Endodermal cell (in vitro differentiated cells): ENCODE data around the gene RGS6. TPM values are rescaled to one million over a fixed set of nuclear protein-coding genes. Genes with fewer than 3 reads are reported as not detected.

Source experiments
- DNase-seq: peaks from one replicate; pipeline ENCODE4 v3.0.0-alpha.2; 2017
- H3K27ac ChIP-seq: 2 replicates; pipeline ENCODE4 v1.5.1; 2013; ENCODE audit warnings: mild to moderate bottlenecking, low read depth, low read length, moderate library complexity
- H3K27me3 ChIP-seq: 2 replicates; pipeline ENCODE4 v1.6.1; 2013; ENCODE audit warnings: mild to moderate bottlenecking, low read length, moderate library complexity; ENCODE audit not compliant: insufficient read depth, control insufficient read depth, poor library complexity, severe bottlenecking
- H3K36me3 ChIP-seq: 2 replicates; pipeline ENCODE4 v1.7.0; 2013; ENCODE audit warnings: mild to moderate bottlenecking, low read length, moderate library complexity; ENCODE audit not compliant: control insufficient read depth, insufficient read depth
- H3K4me1 ChIP-seq: one replicate; pipeline ENCODE4 v1.7.0; 2013; ENCODE audit warnings: low read length; ENCODE audit not compliant: control insufficient read depth, insufficient read depth
- H3K4me3 ChIP-seq: 2 replicates; pipeline ENCODE4 v1.5.1; 2013; ENCODE audit warnings: mild to moderate bottlenecking, low read length, moderate library complexity
- H3K9ac ChIP-seq: 2 replicates; pipeline ENCODE4 v1.6.1; 2013; ENCODE audit warnings: mild to moderate bottlenecking, low read length, moderate library complexity; ENCODE audit not compliant: poor library complexity, severe bottlenecking; ENCODE audit errors: extremely low read depth
- H3K9me3 ChIP-seq: 2 replicates; pipeline ENCODE4 v1.6.1; 2013; ENCODE audit warnings: mild to moderate bottlenecking, low read length, moderate library complexity; ENCODE audit not compliant: control insufficient read depth
- H3K27ac Mint-ChIP-seq: 2 replicates; pipeline ENCODE4 v1.8.0; 2020; ENCODE audit warnings: mixed read lengths
- H3K27me3 Mint-ChIP-seq: 2 replicates; pipeline ENCODE4 v1.8.0; 2021; ENCODE audit warnings: mild to moderate bottlenecking, mixed read lengths; ENCODE audit not compliant: insufficient read depth
- H3K36me3 Mint-ChIP-seq: 2 replicates; pipeline ENCODE4 v1.8.0; 2020; ENCODE audit warnings: low read depth, mixed read lengths
- H3K4me1 Mint-ChIP-seq: 2 replicates; pipeline ENCODE4 v1.8.0; 2020; ENCODE audit warnings: mixed read lengths
- H3K4me3 Mint-ChIP-seq: 2 replicates; pipeline ENCODE4 v1.8.0; 2020; ENCODE audit warnings: mild to moderate bottlenecking, moderate library complexity, mixed read lengths
- H3K9me3 Mint-ChIP-seq: 2 replicates; pipeline ENCODE4 v1.8.0; 2020; ENCODE audit warnings: mild to moderate bottlenecking, mixed read lengths
- WGBS, 2 experiments: methylation state at CpG; one replicate each; pipeline versions ENCODE4 v1.1.5 to v1.1.7; 2013; ENCODE audit warnings: missing lambda C conversion rate in 2 of 2, mixed read lengths in 1 of 2; ENCODE audit not compliant: insufficient coverage in 1 of 2, insufficient read length in 1 of 2; 5-methylcytosine and 5-hydroxymethylcytosine counted together
- total RNA-seq, 2 donors: library from RNA; stranded (reverse); fragmentation: NEBNext Ultra II Directional in 1 of 2; extraction: Animal tissue kit (Norgen Biotek cat#: 25700) in 1 of 2; gene quantifications; 2 replicates in 1 of 2; 3 replicates in 1 of 2; pipeline ENCODE4 v1.2.1, GENCODE V29; 2021
- TF ChIP-seq, protein P1 (sequence below): fragments of 200-600 bp; sonication (generic); conservative IDR thresholded peaks from 2 replicates; pipeline ENCODE4 v1.5.0; 2021; ENCODE audit warnings: antibody characterized with exemption, mild to moderate bottlenecking

The RGS6 gene
- total RNA-seq, 2 donors from 2014 or later = 10.1 to 16.3 TPM

GRCh38 chr14:72336311-72336980, 404.2 kb downstream of the RGS6 start:
- Histone ChIP-seq H3K4me1 (peaks cover 13% of the 10 kb centered on the region), H3K27me3 (no peaks in the 10 kb centered on the region), H3K4me3 (no peak overlapping the region), H3K27ac (no peak overlapping the region), H3K36me3 (no peaks in the 10 kb centered on the region), H3K9me3 (peaks cover 32% of the 10 kb centered on the region), H3K9ac (no peak overlapping the region)
- Mint-ChIP-seq H3K9me3 (peaks cover 26% of the 10 kb centered on the region), H3K4me1 (peaks cover 44% of the 10 kb centered on the region), H3K36me3 (peaks cover 2% of the 10 kb centered on the region), H3K27me3 (peaks cover 7% of the 10 kb centered on the region), H3K27ac (no peak overlapping the region), H3K4me3 (no peak overlapping the region)
- 94 to 95% methylated on average over 4 of the region's 4 CpGs for WGBS, 2 experiments
- TF ChIP-seq, protein P1, sequence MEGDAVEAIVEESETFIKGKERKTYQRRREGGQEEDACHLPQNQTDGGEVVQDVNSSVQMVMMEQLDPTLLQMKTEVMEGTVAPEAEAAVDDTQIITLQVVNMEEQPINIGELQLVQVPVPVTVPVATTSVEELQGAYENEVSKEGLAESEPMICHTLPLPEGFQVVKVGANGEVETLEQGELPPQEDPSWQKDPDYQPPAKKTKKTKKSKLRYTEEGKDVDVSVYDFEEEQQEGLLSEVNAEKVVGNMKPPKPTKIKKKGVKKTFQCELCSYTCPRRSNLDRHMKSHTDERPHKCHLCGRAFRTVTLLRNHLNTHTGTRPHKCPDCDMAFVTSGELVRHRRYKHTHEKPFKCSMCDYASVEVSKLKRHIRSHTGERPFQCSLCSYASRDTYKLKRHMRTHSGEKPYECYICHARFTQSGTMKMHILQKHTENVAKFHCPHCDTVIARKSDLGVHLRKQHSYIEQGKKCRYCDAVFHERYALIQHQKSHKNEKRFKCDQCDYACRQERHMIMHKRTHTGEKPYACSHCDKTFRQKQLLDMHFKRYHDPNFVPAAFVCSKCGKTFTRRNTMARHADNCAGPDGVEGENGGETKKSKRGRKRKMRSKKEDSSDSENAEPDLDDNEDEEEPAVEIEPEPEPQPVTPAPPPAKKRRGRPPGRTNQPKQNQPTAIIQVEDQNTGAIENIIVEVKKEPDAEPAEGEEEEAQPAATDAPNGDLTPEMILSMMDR = no peak
- no peak for DNase-seq

DNA sequence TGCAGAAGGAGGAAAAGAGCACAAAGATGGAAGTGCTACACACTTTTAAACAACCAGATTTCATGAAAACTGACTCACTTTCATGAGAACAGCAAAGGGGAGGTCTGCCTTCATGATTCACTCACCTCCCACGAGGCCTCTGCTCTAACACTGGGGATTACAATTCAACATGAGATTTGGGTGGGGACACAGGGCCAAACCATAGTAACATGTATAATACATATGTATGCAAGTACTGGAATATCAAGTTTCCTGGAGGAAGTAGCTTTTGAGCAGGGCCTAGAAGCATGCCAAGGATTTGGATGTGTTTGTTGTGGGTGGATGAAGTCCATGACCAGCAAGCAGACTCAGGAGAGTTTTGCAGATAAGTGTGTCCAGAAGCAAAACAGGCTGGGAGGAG, 409.0 kb downstream of the RGS6 start:
- no peaks in the 10 kb centered on the region for H3K27me3 Mint-ChIP-seq
- peaks cover 24% of the 10 kb centered on the region for H3K9me3 Mint-ChIP-seq
- H3K27ac Mint-ChIP-seq = no peak overlapping the region
- H3K27ac ChIP-seq = no peak overlapping the region
- DNase-seq = no peak
- no peaks in the 10 kb centered on the region for H3K36me3 ChIP-seq
- no peaks in the 10 kb centered on the region for H3K27me3 ChIP-seq
- peaks cover 5% of the 10 kb centered on the region for H3K36me3 Mint-ChIP-seq
- H3K4me3 Mint-ChIP-seq = no peak overlapping the region
- TF ChIP-seq, protein P1 = no peak
- H3K9ac ChIP-seq = no peak overlapping the region
- H3K9me3 ChIP-seq = peaks cover 42% of the 10 kb centered on the region
- H3K4me1 ChIP-seq = no peaks in the 10 kb centered on the region
- 100% methylated on average over 1 of the region's 1 CpG; no CpG with 5 or more reads in 1 of the 2 experiments for whole genome bisulfite sequencing, 2 experiments
- H3K4me1 Mint-ChIP-seq = peaks cover 3% of the 10 kb centered on the region
- no peak overlapping the region for H3K4me3 ChIP-seq

GRCh38 chr14:72341686-72342085, 409.5 kb downstream of the RGS6 start:
- DNase-seq = no peak
- H3K4me1 Mint-ChIP-seq = peaks cover 3% of the 10 kb centered on the region
- peaks cover 22% of the 10 kb centered on the region for H3K9me3 Mint-ChIP-seq
- H3K36me3 Mint-ChIP-seq = peaks cover 5% of the 10 kb centered on the region
- WGBS, 2 experiments = 98 to 100% methylated on average over 1 to 2 of the region's 2 CpGs
- no peaks in the 10 kb centered on the region for H3K36me3 ChIP-seq
- H3K9ac ChIP-seq = no peak overlapping the region
- no peak overlapping the region for H3K27ac ChIP-seq
- H3K27me3 Mint-ChIP-seq = no peaks in the 10 kb centered on the region
- no peak overlapping the region for H3K4me3 ChIP-seq
- H3K4me3 Mint-ChIP-seq = no peak overlapping the region
- TF ChIP-seq, protein P1 = no peak
- peaks cover 38% of the 10 kb centered on the region for H3K9me3 ChIP-seq
- no peak overlapping the region for H3K27ac Mint-ChIP-seq
- H3K4me1 ChIP-seq = no peaks in the 10 kb centered on the region
- no peaks in the 10 kb centered on the region for H3K27me3 ChIP-seq
